ENCODE data around the gene TCF7L1. TPM values are rescaled to one million over a fixed set of nuclear protein-coding genes. Genes with fewer than 3 reads are reported as not detected.

The TCF7L1 gene
- total RNA-seq, 1 experiment from 2014 or later = 2.8 TPM

DNA sequence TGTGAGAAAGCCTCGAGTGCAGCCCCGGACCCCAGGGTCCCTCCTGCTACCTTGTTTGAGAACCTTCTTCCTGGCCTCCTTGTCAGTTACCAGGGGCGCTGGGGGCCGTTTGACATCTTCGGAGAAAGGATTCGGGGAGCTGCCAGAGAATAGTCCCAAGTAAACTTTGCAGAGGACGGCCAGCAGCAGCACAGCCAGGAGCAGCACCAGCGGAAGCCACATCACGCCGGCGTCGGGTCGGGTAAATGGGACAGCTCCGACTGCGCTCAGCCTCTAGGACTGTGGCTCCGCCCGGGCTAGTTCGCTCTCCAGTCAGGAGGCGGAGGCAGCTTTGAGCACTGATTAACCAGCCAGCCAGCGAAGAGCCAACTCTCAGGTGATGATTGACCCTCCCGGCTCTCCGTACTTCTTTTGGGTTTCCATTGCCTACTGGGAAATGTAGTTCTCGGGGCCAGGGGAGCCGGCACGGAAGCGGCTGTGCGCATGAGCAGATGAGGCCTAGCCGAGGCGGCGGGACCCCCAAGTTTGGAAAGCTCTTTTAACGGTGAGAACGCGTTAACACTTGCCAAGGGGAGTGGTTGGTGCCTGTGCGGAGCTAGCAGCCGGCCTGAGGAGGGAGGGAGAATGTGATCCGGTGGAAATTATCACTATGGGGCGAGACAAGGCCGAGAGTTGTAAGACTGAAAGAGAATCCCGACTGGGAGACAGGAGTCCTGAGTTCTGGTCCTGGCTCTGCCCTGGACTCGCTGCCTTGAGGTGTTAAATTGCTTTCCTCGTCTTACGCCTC is 221.3 kb downstream of the TCF7L1 start, which contains the start of the genes ELMOD3 and RETSAT:
Gene ELMOD3, plus strand, starts transcription at position 484 of the 787 bp plus-strand sequence. CDS start 2,430 bp downstream, outside the sequence.
Gene RETSAT, minus strand, starts transcription at position 243 of the 787 bp plus-strand sequence. Its CDS starts 21 bp downstream, at position 222.
- POLR2A ChIA-PET (ENCODE audit: unreplicated experiment) = interaction anchor here (0.5 to 1.0 kb wide), 8 partner anchors 8 to 452 kb away, joined by 3 to 21 read pairs (median 3); partner anchors contain the start of gene C2orf68
- CTCF ChIA-PET = interaction anchor here (0.6 to 1.2 kb wide), 4 partner anchors 26 to 197 kb away, joined by 3 to 6 read pairs (median 3); partner anchors contain the start of gene TGOLN2
- Histone ChIP-seq H3K79me2 (ENCODE audit: low read depth) (peaks cover 44% of the 10 kb centered on the region), H3K9me3 (ENCODE audit: insufficient read depth, low read depth) (no peaks in the 10 kb centered on the region; the same call in 1 of the 2 replicates), H3K36me3 (ENCODE audit: low read depth) (peaks cover 8% of the 10 kb centered on the region; the same call in 1 of the 2 replicates), H3F3A (ENCODE audit: insufficient read depth, low read depth) (no peaks in the 10 kb centered on the region), H3K4me3 (peak within 1 kb of the TSS; percentile 87), H2AFZ (peak within 1 kb of the TSS; percentile 90), H4K20me1 (ENCODE audit: insufficient read depth) (0 out of 2 replicates have a peak, but pooled peaks cover 6% of the 10 kb centered on the region), H3K9me2 (ENCODE audit: insufficient read depth) (no peaks in the 10 kb centered on the region), H3K4me2 (peak within 1 kb of the TSS; percentile 93), H3K4me1 (replicated peaks; ENCODE audit: insufficient read depth) (peaks cover 16% of the 10 kb centered on the region), H3K27me3 (ENCODE audit: insufficient read depth, low read depth) (no peaks in the 10 kb centered on the region), H3K27ac (peak within 1 kb of the TSS; percentile 62)
- peak; percentile 96 for DNase-seq
- intact Hi-C loops (cut with micrococcal nuclease; ENCODE audit: unreplicated experiment) = loop anchor here (2.0 to 5.0 kb wide), 3 partner anchors 26 to 447 kb away; partner anchors contain the start of genes CAPG and TMSB10
- BruUV-seq (replicated peaks) = no TSS peak
- TF ChIP-seq EZH2 (IDR thresholded peaks at IDR 0.05; ENCODE audit: low read depth) = no peak
- TF ChIP-seq, protein P1, sequence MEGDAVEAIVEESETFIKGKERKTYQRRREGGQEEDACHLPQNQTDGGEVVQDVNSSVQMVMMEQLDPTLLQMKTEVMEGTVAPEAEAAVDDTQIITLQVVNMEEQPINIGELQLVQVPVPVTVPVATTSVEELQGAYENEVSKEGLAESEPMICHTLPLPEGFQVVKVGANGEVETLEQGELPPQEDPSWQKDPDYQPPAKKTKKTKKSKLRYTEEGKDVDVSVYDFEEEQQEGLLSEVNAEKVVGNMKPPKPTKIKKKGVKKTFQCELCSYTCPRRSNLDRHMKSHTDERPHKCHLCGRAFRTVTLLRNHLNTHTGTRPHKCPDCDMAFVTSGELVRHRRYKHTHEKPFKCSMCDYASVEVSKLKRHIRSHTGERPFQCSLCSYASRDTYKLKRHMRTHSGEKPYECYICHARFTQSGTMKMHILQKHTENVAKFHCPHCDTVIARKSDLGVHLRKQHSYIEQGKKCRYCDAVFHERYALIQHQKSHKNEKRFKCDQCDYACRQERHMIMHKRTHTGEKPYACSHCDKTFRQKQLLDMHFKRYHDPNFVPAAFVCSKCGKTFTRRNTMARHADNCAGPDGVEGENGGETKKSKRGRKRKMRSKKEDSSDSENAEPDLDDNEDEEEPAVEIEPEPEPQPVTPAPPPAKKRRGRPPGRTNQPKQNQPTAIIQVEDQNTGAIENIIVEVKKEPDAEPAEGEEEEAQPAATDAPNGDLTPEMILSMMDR (conservative IDR thresholded peaks at IDR 0.05) = no peak

DNA sequence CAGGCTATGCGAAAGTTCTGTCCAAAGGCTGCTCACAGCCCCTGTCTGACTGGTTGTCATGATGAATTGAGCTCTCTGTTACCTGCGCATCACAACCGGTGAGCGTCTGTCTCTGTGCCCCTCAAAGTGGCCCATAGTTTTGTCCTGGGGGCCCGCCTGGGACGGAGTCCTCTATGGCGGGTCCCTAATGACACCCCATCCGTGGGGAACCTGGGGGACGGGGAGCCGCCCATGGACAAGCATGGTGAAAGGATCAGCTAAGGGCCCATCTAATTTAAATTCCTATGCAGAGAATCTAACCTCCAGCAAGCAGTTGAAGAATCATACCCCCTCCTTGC is 221.8 kb downstream of the TCF7L1 start:
- H3K36me3 ChIP-seq (ENCODE audit: low read depth) = peaks cover 8% of the 10 kb centered on the region; the same call in 1 of the 2 replicates
- H2AFZ ChIP-seq = peak overlapping the region; percentile 90
- no peak for DNase-seq
- H3K9me3 ChIP-seq (ENCODE audit: insufficient read depth, low read depth) = no peaks in the 10 kb centered on the region; the same call in 1 of the 2 replicates
- peak overlapping the region; percentile 90 for H3K4me2 ChIP-seq
- BruUV-seq (replicated peaks) = TSS peak; percentile 52
- H3K9me2 ChIP-seq (ENCODE audit: insufficient read depth) = no peaks in the 10 kb centered on the region
- no peaks in the 10 kb centered on the region for H3F3A ChIP-seq (ENCODE audit: insufficient read depth, low read depth)
- no peak for TF ChIP-seq EZH2 (IDR thresholded peaks at IDR 0.05; ENCODE audit: low read depth)
- TF ChIP-seq, protein P1 (conservative IDR thresholded peaks at IDR 0.05) = no peak
- peaks cover 44% of the 10 kb centered on the region for H3K79me2 ChIP-seq (ENCODE audit: low read depth)
- no peak overlapping the region for H3K27ac ChIP-seq
- ChIA-PET POLR2A (ENCODE audit: unreplicated experiment) (interaction anchor here (0.5 to 1.0 kb wide), 3 partner anchors 8 to 63 kb away, joined by 3 to 5 read pairs (median 3); no protein-coding TSS in a partner anchor), CTCF (interaction anchor here (0.6 to 1.2 kb wide), 3 partner anchors 27 to 197 kb away, joined by 3 to 6 read pairs (median 3); partner anchors contain the start of gene TGOLN2)
- H3K4me1 ChIP-seq (replicated peaks; ENCODE audit: insufficient read depth) = peaks cover 16% of the 10 kb centered on the region
- 0 out of 2 replicates have a peak, but pooled peaks cover 6% of the 10 kb centered on the region for H4K20me1 ChIP-seq (ENCODE audit: insufficient read depth)
- intact Hi-C loops (cut with micrococcal nuclease; ENCODE audit: unreplicated experiment) = loop anchor here (2.0 kb wide), 2 partner anchors 26 to 56 kb away; partner anchors contain the start of gene CAPG
- H3K27me3 ChIP-seq (ENCODE audit: insufficient read depth, low read depth) = no peaks in the 10 kb centered on the region
- H3K4me3 ChIP-seq = peak overlapping the region; percentile 87

DNA sequence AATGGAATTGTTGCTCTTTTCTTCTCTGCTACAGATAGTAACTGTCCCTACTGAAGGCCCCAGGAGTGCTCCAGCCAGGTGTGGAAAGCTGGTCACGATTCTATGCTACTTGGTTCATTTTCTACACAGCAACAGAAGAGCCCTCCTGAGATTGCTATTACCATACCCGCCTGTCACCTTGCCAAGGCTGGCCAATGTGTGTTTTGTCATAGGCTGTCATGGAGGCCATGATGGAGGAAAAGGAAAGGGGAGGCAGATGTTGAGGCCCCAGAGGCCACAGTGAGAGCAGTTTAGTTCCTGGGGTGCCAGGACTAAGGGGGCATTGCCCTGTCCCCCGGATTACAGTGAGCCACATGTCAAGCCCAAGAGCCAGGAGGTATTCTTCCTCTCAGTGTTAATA is 222.3 kb downstream of the TCF7L1 start:
- no TSS peak for BruUV-seq (replicated peaks)
- intact Hi-C loops (cut with micrococcal nuclease; ENCODE audit: unreplicated experiment) = loop anchor here (2.0 kb wide), 2 partner anchors 27 to 55 kb away; partner anchors contain the start of gene CAPG
- Histone ChIP-seq H3K27me3 (ENCODE audit: insufficient read depth, low read depth) (no peaks in the 10 kb centered on the region), H3K4me3 (peak overlapping the region; percentile 87), H3K4me2 (peak overlapping the region; percentile 90), H2AFZ (peak overlapping the region; percentile 90), H3K27ac (no peak overlapping the region), H3K9me2 (ENCODE audit: insufficient read depth) (no peaks in the 10 kb centered on the region), H3K9me3 (ENCODE audit: insufficient read depth, low read depth) (no peaks in the 10 kb centered on the region; the same call in 1 of the 2 replicates), H3F3A (ENCODE audit: insufficient read depth, low read depth) (no peaks in the 10 kb centered on the region), H3K79me2 (ENCODE audit: low read depth) (peaks cover 44% of the 10 kb centered on the region), H4K20me1 (ENCODE audit: insufficient read depth) (0 out of 2 replicates have a peak, but pooled peaks cover 6% of the 10 kb centered on the region), H3K4me1 (replicated peaks; ENCODE audit: insufficient read depth) (peaks cover 16% of the 10 kb centered on the region), H3K36me3 (ENCODE audit: low read depth) (peaks cover 7% of the 10 kb centered on the region; the same call in 1 of the 2 replicates)
- DNase-seq = no peak
- ChIA-PET POLR2A (ENCODE audit: unreplicated experiment) (interaction anchor here (1.0 kb wide), 1 partner anchor 9 kb away, joined by 5 read pairs; no protein-coding TSS in a partner anchor), CTCF (interaction anchor here (1.2 kb wide), 1 partner anchor 27 kb away, joined by 3 read pairs; the partner anchor contains the start of gene TGOLN2)
- TF ChIP-seq, protein P1 (conservative IDR thresholded peaks at IDR 0.05) = no peak
- no peak for TF ChIP-seq EZH2 (IDR thresholded peaks at IDR 0.05; ENCODE audit: low read depth)
